DND-41 (cell line): ENCODE results near the gene F11.

Experiments
- CTCF ChIP-seq: IDR thresholded peaks from 2 replicates; pipeline ENCODE4 v1.5.1; 2012; ENCODE audit warnings: borderline replicate concordance, low read length, moderate library complexity, mild to moderate bottlenecking; ENCODE audit not compliant: poor library complexity, severe bottlenecking; ENCODE audit errors: extremely low read depth
- EZH2 ChIP-seq: IDR thresholded peaks from 3 replicates; pipeline ENCODE4 v1.6.1; 2012; ENCODE audit warnings: borderline replicate concordance, low read depth, mild to moderate bottlenecking, moderate library complexity, low read length, inconsistent platforms; ENCODE audit not compliant: severe bottlenecking

GRCh38 chr4:186221624-186222023 is 44.4 kb upstream of the F11 start:
- no peak for TF ChIP-seq CTCF
- no peak for TF ChIP-seq EZH2
